Stimulated activated CD8-positive, alpha-beta memory T cell treated with anti-CD3 and anti-CD28 coated beads, Interleukin-12 subunit alpha, Interleukin-12 subunit beta, amount 100 ng/mL, for 24 hours (primary cell): ENCODE data around the gene RPS17.

Experiments used
- DNase-seq: peaks from one replicate; pipeline ENCODE4 v3.0.0-alpha.2; 2020; ENCODE audit errors: extremely low read depth

RPS17 gene

DNA sequence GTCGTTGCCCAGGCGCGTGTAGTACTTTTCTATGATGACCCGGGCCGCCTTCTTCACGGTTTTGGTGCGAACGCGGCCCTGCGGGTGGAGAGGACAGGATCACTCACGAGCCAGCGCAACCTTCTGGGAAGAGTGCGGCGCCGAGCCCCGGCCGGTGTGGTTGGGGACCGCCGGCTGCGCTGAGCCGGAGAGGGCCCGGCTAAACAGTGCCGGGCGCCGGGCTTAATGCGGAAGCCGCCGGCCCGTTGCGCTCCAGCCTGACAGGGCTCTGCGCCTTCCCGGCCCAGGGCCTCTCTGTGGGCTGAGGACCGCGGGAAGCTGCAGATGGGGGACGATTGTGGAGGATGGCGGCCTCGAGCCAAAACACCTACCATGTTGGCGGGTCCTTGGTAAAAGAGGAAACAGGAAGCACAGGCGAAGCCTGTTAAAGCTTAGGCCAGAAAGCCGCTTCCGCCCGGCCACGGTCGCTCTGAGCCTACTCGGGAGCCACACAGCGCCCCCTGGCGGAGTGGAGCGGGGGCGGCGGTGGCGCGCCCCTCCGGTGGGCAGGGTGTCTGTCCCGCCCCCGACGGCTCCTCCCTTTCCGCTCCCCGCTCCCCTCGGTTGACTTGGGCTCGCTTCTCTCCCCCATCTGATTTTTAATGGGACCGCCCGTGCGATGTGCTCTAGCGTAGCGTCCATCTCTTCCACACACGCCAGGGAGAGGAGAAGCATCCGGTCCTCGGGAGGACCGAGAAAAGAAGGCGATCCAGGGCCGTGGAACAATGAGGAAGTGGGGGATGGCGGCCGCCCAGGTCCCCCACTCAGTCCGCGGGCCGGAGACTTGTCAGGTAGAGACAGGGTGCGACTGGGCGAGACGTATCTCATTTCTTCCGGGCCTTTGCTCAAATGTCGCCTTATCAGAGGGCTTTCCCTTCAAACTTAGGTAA is at the start of gene RPS17:
RPS17 (minus strand) TSS at position 403 of the 929 bp plus-strand sequence; CDS start at position 374, 29 bp downstream.
- peak; percentile 92 for DNase-seq

DNA sequence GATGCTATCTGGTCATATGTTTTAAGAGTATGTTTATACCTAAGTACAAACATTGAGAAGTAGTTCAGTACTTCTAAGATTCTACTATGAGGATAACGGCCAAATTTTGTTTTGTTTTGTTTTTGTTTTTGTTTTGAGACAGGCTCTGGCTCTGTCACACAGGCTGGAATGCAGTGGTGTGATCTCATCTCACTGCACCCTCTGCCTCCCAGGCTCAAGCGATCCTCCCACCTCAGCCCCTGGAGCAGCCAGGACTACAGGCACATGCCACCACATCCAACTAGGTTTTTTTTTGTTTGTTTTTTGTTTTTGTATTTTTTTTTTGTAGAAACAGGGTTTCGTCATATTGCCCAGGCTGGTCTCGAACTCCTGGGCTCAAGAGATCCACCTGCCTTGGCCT is 47.5 kb upstream of the RPS17 start:
- DNase-seq: no peak

DNA sequence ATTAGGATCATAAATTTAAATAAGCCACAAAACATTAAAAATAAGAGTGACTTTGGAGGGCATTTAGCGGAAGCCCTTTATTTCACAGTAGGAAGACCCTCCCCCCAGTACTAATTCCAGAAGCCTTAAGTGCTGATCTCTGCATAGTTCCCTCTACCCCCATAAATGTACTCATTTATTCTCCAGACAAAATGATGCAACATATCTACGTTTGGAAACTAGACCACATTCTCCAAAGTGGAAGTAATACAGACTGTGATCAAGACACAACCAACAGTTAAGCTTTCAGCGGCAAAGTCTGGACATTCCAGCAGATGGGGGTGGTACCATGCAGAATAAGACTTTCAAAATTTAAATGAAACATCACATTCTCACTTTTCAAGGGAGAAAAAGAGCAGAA is 44.8 kb upstream of the RPS17 start:
- DNase-seq: no peak

DNA sequence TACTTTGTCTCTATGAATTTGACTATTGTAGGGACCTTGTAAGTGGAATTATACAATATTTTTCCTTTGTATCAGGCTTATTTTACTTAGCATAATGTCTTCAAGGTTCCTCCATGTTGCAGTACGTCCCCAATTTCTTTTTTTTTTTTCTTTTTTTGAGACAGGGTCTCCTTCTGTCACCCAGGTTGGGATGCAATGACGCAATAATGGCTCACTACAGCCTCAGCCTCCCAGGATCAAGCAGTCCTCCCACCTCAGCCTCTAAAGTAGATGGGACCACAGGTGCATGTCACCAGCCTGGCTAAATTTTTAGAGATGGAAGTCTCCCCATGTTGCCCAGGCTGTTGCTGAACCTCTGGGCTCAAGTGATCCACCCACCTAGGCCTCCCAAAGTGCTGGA is 40.5 kb upstream of the RPS17 start:
- DNase-seq: no peak

DNA sequence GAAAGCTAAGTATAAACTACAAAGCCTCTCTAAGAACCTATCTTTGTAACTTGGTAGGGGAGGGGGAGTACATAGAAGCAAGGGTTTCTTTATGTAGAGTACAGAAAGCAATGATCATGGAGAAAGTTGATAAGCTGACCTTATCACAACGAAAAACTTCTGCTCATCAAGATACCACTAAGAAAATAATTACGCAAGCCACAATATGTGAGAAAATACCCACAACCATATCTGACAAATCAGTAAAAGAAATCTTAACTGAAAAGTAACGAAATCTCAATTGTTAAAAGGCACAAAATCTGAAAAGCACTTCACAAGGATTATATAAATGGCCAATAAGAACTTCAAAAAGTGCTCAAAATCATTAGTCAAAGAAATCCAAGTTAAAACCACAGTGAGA is 35.1 kb upstream of the RPS17 start:
- no peak for DNase-seq

DNA sequence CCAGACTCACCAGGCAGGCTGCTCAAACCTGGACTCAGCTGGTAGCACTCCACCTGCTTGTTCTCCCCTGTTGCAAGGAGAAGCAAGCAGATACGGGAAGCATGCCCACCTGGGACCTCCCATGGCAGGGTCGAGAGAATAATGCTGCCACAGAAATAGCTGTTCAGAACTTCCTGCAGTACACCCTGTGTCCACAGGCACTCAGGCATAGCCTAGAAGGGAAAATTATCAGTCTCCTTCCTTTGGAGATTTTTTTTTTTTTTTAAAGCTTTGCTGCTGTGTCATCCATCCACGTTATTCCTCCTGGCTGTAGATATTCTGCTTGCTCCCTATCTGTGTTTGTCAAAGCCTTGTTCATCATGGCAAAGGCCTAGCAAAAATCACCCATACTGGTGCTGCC is 32.7 kb upstream of the RPS17 start:
- no peak for DNase-seq

DNA sequence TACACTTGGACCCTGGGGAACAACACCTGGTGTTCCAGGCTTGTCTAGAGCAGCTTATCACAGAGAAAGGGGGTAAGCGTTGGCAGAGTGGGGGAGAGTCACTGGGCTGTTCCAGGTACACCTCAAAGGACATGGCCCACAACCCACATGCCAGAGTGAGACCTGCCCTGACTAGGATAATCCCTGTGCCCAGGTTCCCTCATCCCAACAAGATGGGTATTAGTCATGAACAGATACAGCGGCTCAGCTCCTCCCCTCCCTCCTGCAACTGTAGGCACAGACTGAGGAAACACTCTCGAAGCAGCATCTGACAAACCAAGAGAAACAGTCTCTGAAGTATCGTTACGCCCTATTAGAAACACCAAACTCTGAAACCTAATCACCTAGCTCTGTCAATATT is 32.1 kb upstream of the RPS17 start:
- no peak for DNase-seq

DNA sequence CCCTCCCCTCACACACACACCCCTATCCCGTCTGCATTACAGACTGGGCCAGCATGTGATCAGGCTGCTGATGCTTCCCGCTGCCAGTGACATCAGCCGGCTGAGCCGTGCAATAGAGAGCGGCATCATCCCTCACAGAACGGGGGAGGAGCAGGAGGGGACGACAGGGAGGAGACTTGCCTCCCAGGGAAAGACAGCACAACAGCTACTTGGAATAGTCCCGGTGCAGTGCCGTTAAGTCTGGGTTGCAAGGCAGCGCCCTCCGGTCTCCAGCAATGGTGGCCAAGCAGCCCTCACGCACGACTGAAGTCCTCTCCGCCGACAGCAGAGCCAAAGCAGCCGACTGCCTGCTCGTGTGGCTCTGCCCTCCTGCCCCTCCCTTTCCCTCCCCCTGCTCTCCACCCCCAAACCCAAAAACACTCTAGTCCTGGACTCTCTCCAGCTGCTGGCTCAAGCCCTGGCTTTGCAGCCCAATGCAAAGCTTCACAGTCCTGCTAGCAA is 31.5 kb upstream of the RPS17 start:
- no peak for DNase-seq

DNA sequence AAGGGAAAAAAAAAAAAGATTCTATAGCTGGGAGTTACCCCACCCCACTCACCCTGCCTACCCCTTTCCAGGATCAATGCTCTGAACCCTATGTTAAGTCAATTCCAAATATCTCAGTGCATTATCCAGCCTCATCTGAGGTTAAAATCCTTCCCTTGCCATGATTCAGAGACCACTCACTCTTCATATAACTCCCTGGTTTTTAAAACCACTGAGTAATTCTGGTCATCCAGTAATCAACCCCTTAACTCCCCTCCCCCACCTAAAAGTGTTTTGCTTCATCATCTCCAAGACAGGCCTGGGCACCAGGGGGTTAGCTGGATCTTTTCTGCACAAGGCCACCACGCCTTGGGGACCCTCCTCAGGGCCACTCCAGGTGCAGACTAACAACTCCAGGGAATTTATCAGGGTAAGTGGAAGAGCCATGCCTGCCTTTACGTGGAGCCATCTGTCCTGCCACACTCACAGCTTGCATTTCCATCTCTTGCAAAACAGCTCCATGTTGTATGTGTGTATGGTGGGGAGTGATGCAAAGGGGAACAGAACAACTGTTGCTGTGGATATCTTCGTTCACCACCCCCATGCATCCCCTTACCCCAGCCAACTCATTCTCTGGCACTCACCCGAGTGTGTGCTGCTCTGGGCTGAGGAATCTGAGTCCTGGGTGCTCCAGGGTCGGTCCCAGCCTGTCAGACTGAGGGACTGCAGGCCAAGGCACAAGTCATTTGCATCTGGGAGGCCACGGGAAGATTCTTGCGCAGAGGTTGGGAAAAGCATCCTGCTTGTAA is 30.7 kb upstream of the RPS17 start:
- no peak for DNase-seq

DNA sequence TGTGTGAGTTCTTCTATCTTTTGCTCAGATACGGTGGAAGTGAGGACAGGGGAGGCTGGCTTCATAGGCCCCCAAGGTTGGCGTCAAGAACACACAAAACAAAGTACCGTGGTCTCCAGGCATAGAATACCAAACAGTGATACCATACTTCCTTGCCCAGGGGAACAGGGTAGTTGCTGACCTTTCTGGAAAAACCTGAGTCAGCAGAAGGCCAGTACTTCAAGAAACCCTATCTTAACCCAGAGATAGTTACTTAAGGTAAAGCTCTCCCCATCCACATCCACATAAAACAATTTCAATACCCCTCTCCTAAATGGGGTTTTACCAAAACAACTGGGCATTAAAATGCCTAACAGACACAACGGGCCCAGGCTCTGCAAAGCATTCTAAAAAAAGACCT is 29.6 kb upstream of the RPS17 start:
- no peak for DNase-seq

DNA sequence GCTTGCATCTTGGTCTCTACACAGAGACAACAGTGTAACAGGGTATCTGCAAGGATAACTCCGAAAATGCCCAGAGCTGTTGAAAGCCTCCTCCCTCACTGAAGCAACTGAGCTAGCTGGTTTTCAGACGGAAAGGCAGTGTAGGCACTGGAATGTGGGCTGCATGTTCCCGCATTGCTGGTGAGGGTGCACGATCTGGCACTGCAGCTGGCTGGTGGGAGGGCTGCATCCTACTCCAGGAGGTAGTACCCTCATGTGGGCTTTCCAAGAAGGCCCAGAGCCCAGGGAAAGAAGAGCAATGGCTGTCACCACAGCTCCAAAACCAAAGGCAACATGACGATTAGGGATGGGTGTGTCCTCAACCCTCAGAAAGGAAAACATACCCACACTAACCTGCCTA is 28.7 kb upstream of the RPS17 start:
- DNase-seq: no peak

DNA sequence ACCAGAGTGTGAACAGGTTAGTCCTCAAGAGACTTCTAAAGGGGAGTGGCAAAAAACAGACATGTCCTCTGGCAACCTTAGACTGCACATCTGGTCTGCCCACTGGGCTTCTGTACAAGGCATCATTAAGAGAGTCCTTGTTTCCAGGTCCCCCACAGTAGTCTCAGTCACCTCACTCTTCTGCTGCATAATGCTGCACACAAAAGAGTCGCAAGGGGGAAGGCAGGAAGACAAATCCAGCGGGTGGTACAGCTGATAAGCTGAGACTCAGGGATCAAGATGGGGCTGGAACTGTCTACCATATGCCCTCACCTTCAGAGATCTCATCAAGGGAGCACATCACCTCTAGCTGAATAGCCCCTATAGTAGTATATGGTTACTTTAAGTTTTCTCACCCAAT is 27.4 kb upstream of the RPS17 start:
- DNase-seq: no peak

DNA sequence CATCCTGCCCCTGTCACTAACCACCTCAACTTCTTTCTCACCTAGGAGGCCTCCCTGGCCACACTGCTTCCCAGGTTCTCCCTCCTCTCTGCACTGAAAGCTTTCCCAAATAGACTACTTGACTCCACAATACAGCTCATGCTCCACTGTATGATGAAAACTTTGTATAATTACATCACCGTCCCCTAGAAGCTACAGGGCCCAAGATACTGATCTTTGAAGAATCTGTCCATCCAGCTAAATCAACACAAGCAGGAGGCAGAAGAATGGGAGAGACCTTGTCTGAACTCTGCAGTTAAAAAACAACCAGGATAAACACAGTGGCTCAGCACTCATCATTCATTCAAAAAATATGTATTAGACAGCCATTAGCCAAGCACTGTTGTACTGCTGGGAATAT is 26.4 kb upstream of the RPS17 start:
- no peak for DNase-seq

DNA sequence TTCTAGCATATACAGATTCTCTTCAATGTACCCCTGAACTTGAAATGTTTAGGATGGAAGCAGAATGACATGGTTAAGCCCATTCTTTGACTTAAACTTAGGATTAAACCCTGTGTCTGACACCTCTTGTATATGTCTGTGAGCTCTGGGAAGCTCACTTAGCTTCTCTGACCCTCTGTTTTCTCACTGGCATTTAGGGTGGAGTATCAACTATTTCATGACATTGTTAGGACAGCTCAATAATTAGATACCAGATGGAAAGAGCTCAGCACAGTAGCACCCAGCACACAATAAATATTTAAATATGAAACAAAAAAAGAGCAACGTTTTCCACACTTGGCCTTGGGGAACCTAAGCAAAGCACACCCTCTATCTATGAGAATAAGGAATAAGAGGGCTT is 18.2 kb upstream of the RPS17 start:
- no peak for DNase-seq

DNA sequence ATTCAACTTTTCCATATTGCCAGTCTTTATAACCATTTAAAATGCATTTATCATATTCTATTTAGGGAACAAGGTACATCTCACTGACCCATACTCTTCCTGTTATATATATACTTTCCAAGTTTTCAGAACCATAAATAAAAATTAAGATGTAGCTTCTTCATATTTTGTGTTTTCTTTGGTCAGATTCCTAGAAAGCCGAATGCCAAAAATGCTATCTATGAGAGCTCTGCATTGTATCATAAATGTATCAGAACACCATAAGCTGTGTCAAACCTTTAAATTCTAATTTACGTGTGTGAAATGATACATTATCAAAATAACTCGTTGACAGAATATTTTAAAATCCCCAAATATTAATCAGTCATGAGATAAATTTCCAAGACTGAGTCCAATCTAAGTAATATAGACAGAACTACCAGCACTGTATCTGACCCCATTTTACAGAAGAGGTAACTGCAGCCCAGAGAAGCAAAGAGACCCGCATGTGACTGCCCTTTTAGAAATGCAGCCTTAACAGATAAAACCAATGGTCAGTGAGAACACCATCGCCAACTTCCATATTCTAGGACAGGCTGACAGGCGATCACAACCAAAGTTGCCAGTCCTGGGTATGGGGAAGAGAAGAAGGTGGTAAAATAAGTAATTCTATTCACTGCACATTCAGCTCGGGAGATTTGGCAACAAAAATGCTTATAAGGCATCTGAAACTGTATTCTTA is 16.2 kb upstream of the RPS17 start:
- no peak for DNase-seq

DNA sequence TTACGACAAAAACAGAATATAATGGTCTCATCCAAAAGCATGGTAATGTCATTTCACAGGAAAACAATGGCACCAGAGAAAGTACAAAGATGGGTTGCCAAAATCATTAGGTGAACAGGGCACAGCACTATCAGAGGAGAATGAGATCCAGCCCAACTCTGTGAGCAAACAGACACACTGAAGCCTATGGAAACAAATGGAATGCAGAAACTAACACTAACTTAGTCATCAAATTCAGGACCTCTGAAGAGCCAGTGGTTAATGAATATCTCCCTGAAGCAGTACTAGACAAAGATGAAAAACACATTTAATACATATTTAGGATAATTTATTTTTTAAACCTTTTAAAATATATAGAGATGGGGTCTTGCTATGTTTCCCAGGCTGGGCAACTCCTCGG is 14.6 kb upstream of the RPS17 start:
- DNase-seq: no peak

DNA sequence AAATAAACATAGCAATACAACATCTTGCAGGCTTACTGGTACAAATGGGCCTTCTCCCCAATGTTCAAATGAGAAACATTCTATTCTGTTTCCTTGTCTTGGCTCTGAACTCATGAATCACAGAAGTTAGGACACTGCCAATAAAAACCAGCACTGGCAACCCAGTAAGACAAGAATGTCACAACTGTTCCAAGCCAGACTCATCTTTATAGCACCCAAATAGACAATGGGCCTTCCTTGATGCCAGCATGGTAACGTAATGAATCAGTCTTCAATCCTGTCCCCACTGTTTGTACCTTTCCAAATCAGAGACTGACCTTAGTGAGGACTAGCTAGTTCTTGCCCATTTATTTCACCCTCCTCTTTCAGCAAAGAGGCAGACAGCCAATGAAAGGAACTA is 14.1 kb upstream of the RPS17 start:
- no peak for DNase-seq

DNA sequence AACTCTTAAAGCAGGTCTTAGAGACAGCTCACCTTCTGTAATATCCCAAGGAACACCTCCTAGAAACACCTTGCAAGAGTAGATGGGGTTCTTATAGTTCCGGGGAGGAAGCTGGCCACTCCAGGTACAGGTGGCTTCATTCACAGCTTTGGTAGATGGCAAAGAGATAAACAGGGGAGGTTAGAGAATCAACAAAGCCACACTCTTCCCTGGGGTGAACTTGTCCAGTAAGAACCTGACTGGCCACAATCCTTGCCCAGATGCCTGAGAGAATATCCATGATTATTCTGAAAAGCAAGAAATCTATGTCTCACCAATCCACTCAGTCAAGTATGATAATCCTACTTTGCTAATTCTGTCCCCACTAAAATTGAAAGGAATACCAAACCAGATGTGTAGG is 13.6 kb upstream of the RPS17 start:
- DNase-seq: no peak

DNA sequence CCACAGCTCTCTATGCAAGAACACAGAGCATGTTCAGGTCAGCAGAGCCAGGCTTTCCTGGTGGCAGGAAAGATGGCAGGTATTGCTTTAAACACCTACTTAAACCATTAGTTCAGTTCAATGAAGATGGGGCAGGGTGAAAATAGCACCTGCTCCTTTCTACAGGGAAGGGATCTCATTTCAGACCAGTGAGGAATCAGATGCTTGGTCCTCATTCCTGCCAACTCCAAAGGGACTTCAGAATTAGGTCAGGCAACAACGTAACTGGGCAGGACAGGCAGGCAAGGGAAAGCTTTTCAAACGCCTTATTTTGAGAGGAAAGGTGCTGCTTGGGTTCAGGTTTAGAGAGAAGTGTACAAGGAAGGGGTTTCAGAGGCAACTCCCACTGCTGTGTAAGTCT is 12.6 kb upstream of the RPS17 start:
- no peak for DNase-seq

DNA sequence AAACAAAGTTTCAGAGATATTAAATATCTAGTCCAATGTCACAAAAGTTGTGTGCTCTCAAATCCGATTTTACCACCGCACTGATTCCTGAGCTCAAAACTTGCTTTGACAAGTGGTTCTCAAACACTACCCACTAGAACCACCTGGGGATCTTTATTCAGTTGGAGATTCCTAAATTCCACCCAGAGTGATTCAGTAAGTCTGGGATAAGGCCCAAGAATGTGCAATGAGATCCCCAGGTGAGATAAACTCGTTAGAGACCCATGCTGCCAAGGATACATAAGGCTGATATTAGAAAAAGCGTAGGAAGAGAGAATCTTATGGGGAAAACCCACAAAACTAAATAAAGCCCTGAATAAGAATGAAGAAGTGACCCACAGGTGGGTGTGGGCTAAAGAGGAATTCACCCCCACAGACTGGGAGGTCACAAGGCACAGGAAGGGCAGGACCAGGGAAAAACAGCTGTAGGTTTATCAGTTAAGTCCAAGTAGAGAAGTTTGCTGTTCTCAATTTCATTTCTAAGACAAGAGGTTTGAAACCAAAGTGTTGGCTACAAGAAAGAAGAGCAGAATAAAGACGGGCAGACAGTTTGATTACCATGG is 11.5 kb upstream of the RPS17 start:
- no peak for DNase-seq

DNA sequence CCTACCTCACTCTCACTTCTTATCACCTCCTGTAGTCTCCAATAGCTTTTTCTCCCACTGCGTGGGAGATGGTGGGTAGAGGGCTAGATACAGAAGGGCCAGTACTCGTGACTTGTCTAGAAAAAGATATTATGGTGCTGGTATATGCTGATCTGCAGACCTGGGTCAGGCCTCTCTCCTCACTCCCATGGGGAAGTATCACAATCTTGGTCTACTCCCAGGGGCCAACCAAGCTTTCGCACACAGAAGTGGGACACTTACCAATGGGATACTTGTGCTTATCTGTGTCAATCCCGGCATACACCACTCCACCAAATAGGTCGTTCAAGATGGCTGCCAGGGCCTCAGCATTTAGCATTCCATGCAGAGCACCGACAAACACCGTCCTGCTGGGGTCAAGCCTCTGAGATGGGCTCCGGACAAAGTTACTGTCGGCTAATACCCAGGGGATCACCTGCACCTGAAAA is 9.0 kb upstream of the RPS17 start:
- DNase-seq: no peak

DNA sequence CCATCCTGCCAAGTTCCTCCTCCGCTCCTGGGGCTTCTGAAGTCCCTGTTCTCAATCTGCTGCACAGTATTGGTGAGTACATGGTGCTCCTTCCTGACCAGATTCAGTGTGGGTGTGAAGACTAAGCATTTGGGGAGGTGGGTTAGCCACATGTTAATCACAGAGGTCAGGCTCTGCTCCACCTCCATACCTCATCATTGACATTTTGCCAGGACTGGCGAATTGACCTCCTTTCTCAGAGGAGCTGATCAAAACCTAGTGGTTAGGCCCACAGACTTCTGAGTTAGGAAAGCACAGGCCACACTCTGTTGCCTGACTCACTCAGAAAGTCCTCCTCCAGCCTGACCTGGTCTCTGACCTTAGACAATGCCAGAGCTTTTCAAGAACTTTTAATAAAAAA is 8.4 kb upstream of the RPS17 start:
- DNase-seq: no peak
